Measurements from ENCODE around the gene TGFBR3L.

GRCh38 chr19:7885818-7886217 lies 28.8 kb upstream of the TGFBR3L start:
- TF ChIP-seq CTCF (conservative IDR thresholded peaks at IDR 0.05; ENCODE audit: low read length) = no peak
- no peak for TF ChIP-seq EZH2phosphoT487 (IDR thresholded peaks at IDR 0.05; ENCODE audit: borderline replicate concordance, low read depth, low read length)

Measured in OCI-LY7 (cell line).